H9 (cell line): Measurements from ENCODE around the gene NDUFAF4. TPM values are rescaled to one million over a fixed set of nuclear protein-coding genes. Genes with fewer than 3 reads are reported as not detected.

Experiments used
- DNase-seq: peaks from one replicate; pipeline ENCODE4 v3.0.0-alpha.2; 2017
- H2AFZ ChIP-seq: one replicate; pipeline ENCODE4 v1.6.1; 2013; ENCODE audit warnings: mild to moderate bottlenecking, low read length, control low read depth, moderate library complexity
- H2AK5ac ChIP-seq: 2 replicates; pipeline ENCODE4 v1.6.1; 2013; ENCODE audit warnings: low read length, control low read depth, mixed read lengths; ENCODE audit not compliant: insufficient read length
- H2BK120ac ChIP-seq: one replicate; pipeline ENCODE4 v1.6.1; 2013; ENCODE audit warnings: low read depth, mild to moderate bottlenecking, low read length, control low read depth, inconsistent platforms; ENCODE audit not compliant: poor library complexity, severe bottlenecking
- H2BK12ac ChIP-seq: 2 replicates; pipeline ENCODE4 v1.6.1; 2013; ENCODE audit warnings: low read length, control low read depth, mixed read lengths, low read depth; ENCODE audit not compliant: insufficient read length
- H2BK15ac ChIP-seq: 2 replicates; pipeline ENCODE4 v1.6.1; 2013; ENCODE audit warnings: low read depth, low read length, control low read depth
- H2BK20ac ChIP-seq: one replicate; pipeline ENCODE4 v1.6.1; 2013; ENCODE audit warnings: low read depth, mild to moderate bottlenecking, low read length, control low read depth, inconsistent platforms; ENCODE audit not compliant: poor library complexity, severe bottlenecking
- H2BK5ac ChIP-seq: 2 replicates; pipeline ENCODE4 v1.6.1; 2013; ENCODE audit warnings: low read length, control low read depth, mixed read lengths; ENCODE audit not compliant: insufficient read length
- H3K14ac ChIP-seq: 2 replicates; pipeline ENCODE4 v1.6.1; 2013; ENCODE audit warnings: low read length, control low read depth; ENCODE audit not compliant: insufficient read depth
- H3K18ac ChIP-seq: 2 replicates; pipeline ENCODE4 v1.6.1; 2013; ENCODE audit warnings: low read depth, mild to moderate bottlenecking, mixed read lengths, low read length, control low read depth; ENCODE audit not compliant: insufficient read length
- H3K23ac ChIP-seq: 2 replicates; pipeline ENCODE4 v1.6.1; 2013; ENCODE audit warnings: low read length, control low read depth, mixed read lengths, low read depth; ENCODE audit not compliant: insufficient read length
- H3K23me2 ChIP-seq: 2 replicates; pipeline ENCODE4 v1.6.1; 2013; ENCODE audit warnings: low read depth, mild to moderate bottlenecking, mixed read lengths, low read length, control low read depth; ENCODE audit not compliant: insufficient read length, poor library complexity, severe bottlenecking
- H3K27ac ChIP-seq: 2 replicates; pipeline ENCODE4 v1.5.1; 2013; ENCODE audit warnings: low read length, control low read depth, mixed read lengths, low read depth; ENCODE audit not compliant: insufficient read length
- H3K27me3 ChIP-seq: 2 replicates; pipeline ENCODE4 v1.6.1; 2013; ENCODE audit warnings: low read length, control low read depth, inconsistent platforms; ENCODE audit not compliant: insufficient read depth
- H3K4ac ChIP-seq: 2 replicates; pipeline ENCODE4 v1.6.1; 2013; ENCODE audit warnings: low read depth, mild to moderate bottlenecking, control low read depth, inconsistent platforms, low read length, moderate library complexity
- H3K4me1 ChIP-seq: 2 replicates; pipeline ENCODE4 v1.6.1; 2013; ENCODE audit warnings: low read length, control low read depth, inconsistent platforms; ENCODE audit not compliant: insufficient read depth
- H3K4me2 ChIP-seq: 2 replicates; pipeline ENCODE4 v1.6.1; 2013; ENCODE audit warnings: low read length, control low read depth, mixed read lengths; ENCODE audit not compliant: insufficient read length, insufficient read depth
- H3K56ac ChIP-seq: 2 replicates; pipeline ENCODE4 v1.6.1; 2013; ENCODE audit warnings: low read depth, mild to moderate bottlenecking, mixed read lengths, low read length, control low read depth; ENCODE audit not compliant: insufficient read length
- H3K79me1 ChIP-seq: 2 replicates; pipeline ENCODE4 v1.6.1; 2013; ENCODE audit warnings: low read depth, mild to moderate bottlenecking, moderate library complexity, low read length, control low read depth, inconsistent platforms; ENCODE audit not compliant: insufficient read depth, poor library complexity, severe bottlenecking
- H3K79me2 ChIP-seq: 2 replicates; pipeline ENCODE4 v1.6.1; 2013; ENCODE audit warnings: low read length, control low read depth, inconsistent platforms; ENCODE audit not compliant: insufficient read depth
- H3K9ac ChIP-seq: 2 replicates; pipeline ENCODE4 v1.6.1; 2013; ENCODE audit warnings: low read length, control low read depth, mixed read lengths; ENCODE audit not compliant: insufficient read length; ENCODE audit errors: extremely low read depth
- H3K9me3 ChIP-seq: one replicate; pipeline ENCODE4 v1.6.1; 2013; ENCODE audit warnings: low read depth, low read length, inconsistent platforms; ENCODE audit not compliant: control insufficient read depth
- H3T11ph ChIP-seq: one replicate; pipeline ENCODE4 v1.6.1; 2013; ENCODE audit warnings: mild to moderate bottlenecking, low read length, control low read depth, inconsistent platforms
- H4K20me1 ChIP-seq: one replicate; pipeline ENCODE4 v1.6.1; 2013; ENCODE audit not compliant: control insufficient read depth, insufficient read length, insufficient read depth
- H4K5ac ChIP-seq: 2 replicates; pipeline ENCODE4 v1.6.1; 2013; ENCODE audit warnings: low read depth, mild to moderate bottlenecking, mixed read lengths, low read length, control low read depth; ENCODE audit not compliant: insufficient read length
- H4K8ac ChIP-seq: replicated peaks from 2 replicates; pipeline ENCODE4 v1.6.1; 2013; ENCODE audit warnings: low read length, control low read depth, mixed read lengths, low read depth; ENCODE audit not compliant: insufficient read length
- H4K91ac ChIP-seq: 2 replicates; pipeline ENCODE4 v1.6.1; 2013; ENCODE audit warnings: low read depth, mild to moderate bottlenecking, moderate library complexity, mixed read lengths, low read length, control low read depth; ENCODE audit not compliant: insufficient read length
- H3K27ac Mint-ChIP-seq, 3 experiments: 2 replicates in 2 of 3; 3 replicates in 1 of 3; pipeline ENCODE4 v1.8.0; 2020 to 2021; ENCODE audit warnings: mixed read lengths in 3 of 3, mild to moderate bottlenecking in 1 of 3, moderate library complexity in 1 of 3
- H3K27me3 Mint-ChIP-seq: 2 replicates; pipeline ENCODE4 v1.8.0; 2021; ENCODE audit warnings: low read depth, mild to moderate bottlenecking, moderate library complexity, mixed read lengths
- H3K36me3 Mint-ChIP-seq, 3 experiments: 2 replicates in 2 of 3; 3 replicates in 1 of 3; pipeline ENCODE4 v1.8.0; 2020 to 2021; ENCODE audit warnings: low read depth in 3 of 3, mixed read lengths in 3 of 3; ENCODE audit not compliant: insufficient read depth in 1 of 3
- H3K4me1 Mint-ChIP-seq, 2 experiments: 2 replicates each; pipeline ENCODE4 v1.8.0; 2020; ENCODE audit warnings: mixed read lengths in 2 of 2
- H3K4me3 Mint-ChIP-seq, 2 experiments: 2 replicates in 1 of 2; 3 replicates in 1 of 2; pipeline ENCODE4 v1.8.0; 2020 to 2021; ENCODE audit warnings: mild to moderate bottlenecking in 2 of 2, mixed read lengths in 2 of 2, moderate library complexity in 1 of 2
- H3K9me3 Mint-ChIP-seq, 2 experiments: 2 replicates in 1 of 2; 3 replicates in 1 of 2; pipeline ENCODE4 v1.8.0; 2020; ENCODE audit warnings: mild to moderate bottlenecking in 2 of 2, mixed read lengths in 2 of 2, moderate library complexity in 1 of 2
- WGBS: extraction: QIAGEN DNeasy Blood & Tissue Kit; methylation state at CpG from one replicate; pipeline ENCODE4 v1.1.7; 2013; ENCODE audit warnings: missing lambda C conversion rate, low lambda C conversion rate, mixed read lengths; ENCODE audit not compliant: insufficient read length; ENCODE audit errors: extremely low coverage; 5-methylcytosine and 5-hydroxymethylcytosine counted together
- total RNA-seq: library from RNA; stranded (reverse); gene quantifications from 2 replicates; pipeline ENCODE4 v1.2.1, GENCODE V29; 2021
- TF ChIP-seq, protein P1 (sequence below): fragments of 200-600 bp; sonication (generic); conservative IDR thresholded peaks from 3 replicates; pipeline ENCODE4 v1.8.0; 2021; ENCODE audit warnings: antibody characterized with exemption, mild to moderate bottlenecking

The NDUFAF4 gene
- total RNA-seq, 1 experiment from 2014 or later: 86.6 TPM

DNA sequence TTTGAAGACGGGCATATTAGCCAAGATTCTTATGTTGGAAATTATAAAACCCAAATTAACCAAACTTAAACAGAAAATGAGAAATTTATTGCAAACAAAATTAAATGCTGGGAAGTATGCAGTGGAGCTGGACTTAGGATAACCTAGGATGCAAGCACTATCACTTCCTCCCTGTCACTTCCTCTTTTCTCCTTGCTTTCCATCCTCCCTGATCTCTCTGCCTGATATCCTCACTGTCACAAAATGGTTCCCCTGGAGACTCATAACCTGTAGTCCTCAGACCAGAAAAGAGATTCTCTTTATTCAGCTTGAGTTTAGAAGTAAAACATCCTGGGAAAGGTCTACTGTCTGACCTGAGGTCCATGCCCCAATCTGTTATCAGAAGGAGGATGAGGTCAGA lies 19.4 kb upstream of the NDUFAF4 start:
- no peak overlapping the region for H4K91ac ChIP-seq
- no peak overlapping the region for H2BK12ac ChIP-seq
- no peak overlapping the region for H4K5ac ChIP-seq
- no peak overlapping the region for H3K4me3 Mint-ChIP-seq
- no peak overlapping the region for H3K23ac ChIP-seq
- H3K4ac ChIP-seq: no peak overlapping the region
- no peak overlapping the region for H2BK120ac ChIP-seq
- H3K14ac ChIP-seq: no peak overlapping the region
- no peak overlapping the region for H3K9ac ChIP-seq
- H3K56ac ChIP-seq: no peak overlapping the region
- no peak overlapping the region for H2AFZ ChIP-seq
- H3K9me3 ChIP-seq: no peaks in the 10 kb centered on the region
- no peak overlapping the region for H2AK5ac ChIP-seq
- no peak overlapping the region for H3K4me2 ChIP-seq
- H3K4me1 ChIP-seq: no peaks in the 10 kb centered on the region
- H3K4me1 Mint-ChIP-seq: peaks cover under 1 to 2% of the 10 kb centered on the region in 2 experiments; a peak in 2 of 4 replicates
- no CpG with 5 or more reads among the region's 1 CpG for WGBS
- TF ChIP-seq, protein P1, sequence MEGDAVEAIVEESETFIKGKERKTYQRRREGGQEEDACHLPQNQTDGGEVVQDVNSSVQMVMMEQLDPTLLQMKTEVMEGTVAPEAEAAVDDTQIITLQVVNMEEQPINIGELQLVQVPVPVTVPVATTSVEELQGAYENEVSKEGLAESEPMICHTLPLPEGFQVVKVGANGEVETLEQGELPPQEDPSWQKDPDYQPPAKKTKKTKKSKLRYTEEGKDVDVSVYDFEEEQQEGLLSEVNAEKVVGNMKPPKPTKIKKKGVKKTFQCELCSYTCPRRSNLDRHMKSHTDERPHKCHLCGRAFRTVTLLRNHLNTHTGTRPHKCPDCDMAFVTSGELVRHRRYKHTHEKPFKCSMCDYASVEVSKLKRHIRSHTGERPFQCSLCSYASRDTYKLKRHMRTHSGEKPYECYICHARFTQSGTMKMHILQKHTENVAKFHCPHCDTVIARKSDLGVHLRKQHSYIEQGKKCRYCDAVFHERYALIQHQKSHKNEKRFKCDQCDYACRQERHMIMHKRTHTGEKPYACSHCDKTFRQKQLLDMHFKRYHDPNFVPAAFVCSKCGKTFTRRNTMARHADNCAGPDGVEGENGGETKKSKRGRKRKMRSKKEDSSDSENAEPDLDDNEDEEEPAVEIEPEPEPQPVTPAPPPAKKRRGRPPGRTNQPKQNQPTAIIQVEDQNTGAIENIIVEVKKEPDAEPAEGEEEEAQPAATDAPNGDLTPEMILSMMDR: no peak
- no peak overlapping the region for H2BK5ac ChIP-seq
- H3T11ph ChIP-seq: no peak overlapping the region
- H4K8ac ChIP-seq: no peak overlapping the region
- DNase-seq: no peak
- H3K79me2 ChIP-seq: no peaks in the 10 kb centered on the region
- H3K18ac ChIP-seq: no peak overlapping the region
- peaks cover 1% of the 10 kb centered on the region; the same call in 1 of the 2 replicates for H3K27me3 Mint-ChIP-seq
- no peak overlapping the region for H2BK15ac ChIP-seq
- H3K36me3 Mint-ChIP-seq: no peaks in the 10 kb centered on the region
- H3K27ac ChIP-seq: no peak overlapping the region
- no peaks in the 10 kb centered on the region for H4K20me1 ChIP-seq
- peaks cover 4 to 5% of the 10 kb centered on the region in 2 experiments; a peak in 3 of 5 replicates for H3K9me3 Mint-ChIP-seq
- H3K27ac Mint-ChIP-seq: no peak overlapping the region
- no peak overlapping the region for H2BK20ac ChIP-seq
- H3K27me3 ChIP-seq: no peaks in the 10 kb centered on the region
- no peaks in the 10 kb centered on the region for H3K79me1 ChIP-seq
- no peaks in the 10 kb centered on the region for H3K23me2 ChIP-seq
